ENCODE data around the gene MUC4.

GRCh38 chr3:195810455-195810845 is 1.3 kb downstream of the MUC4 start:
- TF ChIP-seq CTCF (IDR thresholded peaks at IDR 0.05) = no peak
- TF ChIP-seq EP300 (IDR thresholded peaks at IDR 0.05) = no peak
- TF ChIP-seq POLR2A (IDR thresholded peaks at IDR 0.05) = no peak
